ENCODE data around the gene ALS2CL.
A peak's percentile ranks its signal among the peaks of the same experiment; 100 is the strongest.

ALS2CL gene

GRCh38 chr3:46664188-46664970 lies 29.1 kb downstream of the ALS2CL start:
- DNase-seq (ENCODE audit: low spot score) = no peak

GRCh38 chr3:46663591-46664135 lies 29.8 kb downstream of the ALS2CL start:
- DNase-seq (ENCODE audit: low spot score) = peak; percentile 34

GRCh38 chr3:46662771-46663551 lies 30.5 kb downstream of the ALS2CL start:
- DNase-seq (ENCODE audit: low spot score) = peak; percentile 12

- DNase-seq (ENCODE audit: low spot score) = peak; percentile 5
Observed at GRCh38 chr3:46661776-46662766, 31.4 kb downstream of the ALS2CL start.

- DNase-seq (ENCODE audit: low spot score) = peak; percentile 18
Observed at GRCh38 chr3:46660543-46661523, 32.6 kb downstream of the ALS2CL start.

- DNase-seq (ENCODE audit: low spot score) = no peak
Observed at GRCh38 chr3:46660003-46660402, 33.5 kb downstream of the ALS2CL start.

- DNase-seq (ENCODE audit: low spot score) = no peak
Observed at GRCh38 chr3:46659285-46659684, 34.2 kb downstream of the ALS2CL start.

- DNase-seq (ENCODE audit: low spot score) = no peak
Observed at GRCh38 chr3:46656778-46657556, 36.5 kb downstream of the ALS2CL start.

GRCh38 chr3:46655271-46655670 lies 38.2 kb downstream of the ALS2CL start:
- no peak for DNase-seq (ENCODE audit: low spot score)

GRCh38 chr3:46651084-46651483 lies 42.4 kb downstream of the ALS2CL start:
- no peak for DNase-seq (ENCODE audit: low spot score)

- DNase-seq (ENCODE audit: low spot score) = no peak
Observed at GRCh38 chr3:46649436-46649835, 44.0 kb downstream of the ALS2CL start.

- DNase-seq (ENCODE audit: low spot score) = no peak
Observed at GRCh38 chr3:46648096-46648495, 45.4 kb downstream of the ALS2CL start.

- no peak for DNase-seq (ENCODE audit: low spot score)
Observed at GRCh38 chr3:46646700-46647099, 46.8 kb downstream of the ALS2CL start.

- DNase-seq (ENCODE audit: low spot score) = no peak
Observed at GRCh38 chr3:46643701-46644100, 49.8 kb downstream of the ALS2CL start.

- no peak for DNase-seq (ENCODE audit: low spot score)
Observed at GRCh38 chr3:46642971-46643370, 50.5 kb downstream of the ALS2CL start.

GRCh38 chr3:46640927-46641326 lies 52.6 kb downstream of the ALS2CL start:
- DNase-seq (ENCODE audit: low spot score) = no peak

GRCh38 chr3:46639221-46639620 lies 54.3 kb downstream of the ALS2CL start:
- DNase-seq (ENCODE audit: low spot score) = no peak

- DNase-seq (ENCODE audit: low spot score) = no peak
Observed at GRCh38 chr3:46634856-46635255, 58.6 kb downstream of the ALS2CL start.

GRCh38 chr3:46632792-46633191 lies 60.7 kb downstream of the ALS2CL start:
- DNase-seq (ENCODE audit: low spot score) = peak; percentile 52

All from HuH-7 (cell line).